T-helper 2 cell treated with Interferon-gamma antibody and Interleukin-4, amounts not matched to agents 5 μg/mL and 100 μg/mL, for 36 hours (primary cell): ENCODE data around the gene DDX20.
"Not testable (repeated sequence)": the region's sequence is repeated elsewhere in the genome, so short reads cannot be mapped to it uniquely, and the experiment has no call there.

Experiments
- DNase-seq: peaks from one replicate; pipeline ENCODE4 v3.0.0; 2021; ENCODE audit warnings: low spot score
- H3K27ac Mint-ChIP-seq: one replicate; pipeline ENCODE4 v1.8.0; 2021; ENCODE audit warnings: mild to moderate bottlenecking, mixed read lengths
- H3K27me3 Mint-ChIP-seq: one replicate; pipeline ENCODE4 v1.8.0; 2021; ENCODE audit warnings: low read depth, mixed read lengths
- H3K36me3 Mint-ChIP-seq: one replicate; pipeline ENCODE4 v1.8.0; 2021; ENCODE audit warnings: low read depth, mixed read lengths
- H3K4me1 Mint-ChIP-seq: one replicate; pipeline ENCODE4 v1.8.0; 2021; ENCODE audit warnings: low read depth, mixed read lengths
- H3K4me3 Mint-ChIP-seq: one replicate; pipeline ENCODE4 v1.8.0; 2022; ENCODE audit warnings: mild to moderate bottlenecking, moderate library complexity, mixed read lengths
- H3K9me3 Mint-ChIP-seq: one replicate; pipeline ENCODE4 v1.8.0; 2021; ENCODE audit warnings: mixed read lengths

The DDX20 gene

GRCh38 chr1:111736548-111737215 lies 19.0 kb upstream of the DDX20 start:
- H3K4me3 Mint-ChIP-seq, result no peak overlapping the region

GRCh38 chr1:111737216-111738132 lies 18.2 kb upstream of the DDX20 start:
- Mint-ChIP-seq H3K4me1 (peaks cover 21% of the 10 kb centered on the region), H3K36me3 (no peaks in the 10 kb centered on the region), H3K27ac (peak overlapping the region; percentile 45), H3K9me3 (no peaks in the 10 kb centered on the region), H3K4me3 (peak overlapping the region; percentile 72), H3K27me3 (peaks cover 34% of the 10 kb centered on the region)
- DNase-seq, result no peak

More at GRCh38 chr1:111736548-111737215, 19.0 kb upstream of the DDX20 start:
- Mint-ChIP-seq H3K27ac (no peak overlapping the region), H3K36me3 (no peaks in the 10 kb centered on the region), H3K4me1 (peaks cover 21% of the 10 kb centered on the region), H3K9me3 (no peaks in the 10 kb centered on the region), H3K27me3 (peaks cover 28% of the 10 kb centered on the region)
- DNase-seq, result no peak

DNA sequence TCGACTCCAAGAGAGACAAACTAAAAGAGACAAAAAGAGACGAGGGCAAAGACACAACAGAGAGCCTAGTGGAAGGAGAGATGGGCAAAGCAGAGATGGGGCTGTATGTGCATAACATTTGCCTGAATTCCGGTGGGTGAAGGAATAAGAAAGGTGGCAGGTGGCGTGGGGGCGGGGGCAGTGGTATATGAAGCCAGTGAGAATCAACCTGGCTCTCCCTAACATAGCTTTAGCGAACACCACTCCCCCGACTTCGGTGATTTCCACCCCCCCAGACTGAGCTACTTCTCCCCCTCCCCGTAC lies 17.6 kb upstream of the DDX20 start:
- H3K9me3 Mint-ChIP-seq, result no peaks in the 10 kb centered on the region
- peaks cover 20% of the 10 kb centered on the region for H3K4me1 Mint-ChIP-seq
- no peaks in the 10 kb centered on the region for H3K36me3 Mint-ChIP-seq
- H3K27me3 Mint-ChIP-seq, result peaks cover 40% of the 10 kb centered on the region
- peak overlapping the region; percentile 45 for H3K27ac Mint-ChIP-seq
- H3K4me3 Mint-ChIP-seq, result peak overlapping the region; percentile 72
- DNase-seq, result no peak

GRCh38 chr1:111738436-111739193 lies 17.1 kb upstream of the DDX20 start:
- Mint-ChIP-seq H3K36me3 (no peaks in the 10 kb centered on the region), H3K4me1 (peaks cover 17% of the 10 kb centered on the region), H3K27me3 (peaks cover 45% of the 10 kb centered on the region), H3K9me3 (no peaks in the 10 kb centered on the region), H3K27ac (peak overlapping the region; percentile 87), H3K4me3 (peak overlapping the region; percentile 93)
- DNase-seq, result peak; percentile 45

DNA sequence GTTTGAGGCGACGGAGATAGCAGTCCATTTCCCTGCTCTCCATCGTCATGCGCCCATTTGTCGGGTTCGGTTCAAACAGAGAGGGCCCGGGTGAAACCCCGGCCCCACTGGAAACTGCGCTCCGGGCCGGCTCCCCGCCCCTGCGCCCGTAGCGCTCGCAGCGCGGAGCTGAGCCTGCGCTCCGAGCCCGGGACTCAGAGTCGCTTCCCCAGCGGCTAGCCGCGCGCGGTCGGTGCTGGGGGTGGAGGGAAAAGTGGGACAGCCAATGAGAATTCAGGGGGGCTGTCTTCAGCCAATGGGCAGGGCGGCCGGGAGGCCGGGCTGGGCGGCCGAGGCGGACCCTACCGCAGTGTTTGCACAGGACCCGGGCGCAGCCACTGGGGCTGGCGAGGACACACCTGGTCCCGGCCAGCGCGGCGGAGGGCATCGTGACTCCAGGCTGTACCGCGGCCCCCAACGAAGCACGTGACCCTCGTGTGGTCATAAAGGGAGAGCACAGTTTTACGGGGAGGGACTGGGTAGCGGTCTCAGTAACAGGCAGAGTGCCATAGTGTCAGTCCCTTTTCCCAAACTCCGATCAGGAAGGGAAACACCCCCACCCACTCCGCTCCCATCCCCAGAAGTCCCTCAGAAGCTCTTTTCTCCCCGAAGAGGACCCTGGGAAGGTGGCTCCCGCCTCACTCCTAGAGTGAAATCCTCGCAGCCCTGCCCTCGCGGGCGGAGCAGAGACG lies 16.3 kb upstream of the DDX20 start, which contains the start of gene INKA2:
Gene INKA2, minus strand, starts transcription at position 202 of the 731 bp plus-strand sequence. Its CDS starts 153 bp downstream, at position 49.
- Mint-ChIP-seq H3K36me3 (no peaks in the 10 kb centered on the region), H3K9me3 (no peaks in the 10 kb centered on the region), H3K27ac (peak within 1 kb of the TSS; percentile 87), H3K4me1 (peaks cover 17% of the 10 kb centered on the region), H3K4me3 (peak within 1 kb of the TSS; percentile 93), H3K27me3 (peaks cover 46% of the 10 kb centered on the region)
- DNase-seq, result peak; percentile 86

DNA sequence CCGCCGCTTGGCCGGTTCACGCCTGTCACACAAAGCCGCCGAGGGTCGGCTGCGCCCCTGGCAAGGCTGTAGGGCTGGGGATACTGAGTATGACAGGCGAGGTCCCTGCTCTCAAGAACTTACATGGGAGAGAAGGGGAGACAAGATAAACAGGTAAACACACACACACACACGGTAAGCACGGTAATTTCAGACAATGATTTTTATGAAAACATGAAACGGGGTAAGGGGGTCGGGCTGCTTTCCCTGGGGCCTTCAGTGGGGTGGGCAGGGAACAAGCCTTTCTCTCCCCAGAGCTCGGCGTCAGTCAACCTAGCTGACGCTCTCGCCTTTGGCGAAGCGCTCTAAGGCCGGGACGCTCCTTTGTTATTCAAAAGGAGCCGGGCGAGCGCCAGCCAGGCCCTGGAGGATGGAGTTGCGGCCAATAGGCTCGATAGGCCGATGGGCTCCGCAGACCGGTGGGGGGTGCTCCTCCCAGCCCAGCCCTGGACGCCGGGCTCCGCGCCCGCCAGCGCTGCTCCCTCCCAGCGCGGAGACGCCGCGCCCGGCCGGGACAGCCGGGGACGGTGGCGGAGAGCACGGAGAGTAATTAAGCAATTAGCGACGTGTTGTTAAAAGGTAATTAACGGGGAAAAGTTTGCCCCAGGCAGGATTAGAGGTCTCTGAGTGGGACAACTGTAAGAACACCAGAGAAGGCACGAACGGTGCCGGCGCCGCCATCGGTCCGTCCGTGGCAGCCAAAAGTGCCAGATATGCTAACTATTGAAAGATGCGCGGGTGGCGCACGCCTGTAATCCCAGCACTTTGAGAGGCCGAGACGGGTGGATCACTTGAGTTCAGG lies 15.6 kb upstream of the DDX20 start:
- Mint-ChIP-seq H3K4me3 (peak overlapping the region; percentile 93), H3K27me3 (peaks cover 46% of the 10 kb centered on the region), H3K27ac (no peak overlapping the region), H3K4me1 (peaks cover 17% of the 10 kb centered on the region), H3K9me3 (no peaks in the 10 kb centered on the region), H3K36me3 (no peaks in the 10 kb centered on the region)
- DNase-seq, result no peak

DNA sequence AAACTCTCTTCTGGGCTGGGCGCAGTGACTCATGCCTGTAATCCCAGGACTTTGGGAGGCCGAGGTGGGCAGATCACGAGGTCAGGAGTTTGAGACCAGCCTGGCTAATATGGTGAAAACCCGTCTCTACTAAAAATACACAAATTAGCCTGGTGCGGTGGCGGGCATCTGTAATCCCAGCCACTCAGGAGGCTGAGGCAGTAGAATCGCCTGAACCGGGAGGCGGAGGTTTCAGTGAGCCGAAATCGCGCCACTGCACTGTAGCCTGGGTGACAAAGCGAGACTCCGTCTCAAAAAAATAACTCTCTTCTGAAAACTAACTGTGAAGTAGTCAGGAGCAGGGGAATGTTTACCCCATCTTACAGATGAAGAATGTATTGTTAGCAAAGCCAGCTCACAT lies 13.4 kb upstream of the DDX20 start:
- H3K36me3 Mint-ChIP-seq, H3K4me3 Mint-ChIP-seq, H3K9me3 Mint-ChIP-seq, DNase-seq, H3K27ac Mint-ChIP-seq: not testable (repeated sequence)
- Mint-ChIP-seq H3K27me3 (peaks cover 43% of the 10 kb centered on the region), H3K4me1 (peaks cover 22% of the 10 kb centered on the region)

DNA sequence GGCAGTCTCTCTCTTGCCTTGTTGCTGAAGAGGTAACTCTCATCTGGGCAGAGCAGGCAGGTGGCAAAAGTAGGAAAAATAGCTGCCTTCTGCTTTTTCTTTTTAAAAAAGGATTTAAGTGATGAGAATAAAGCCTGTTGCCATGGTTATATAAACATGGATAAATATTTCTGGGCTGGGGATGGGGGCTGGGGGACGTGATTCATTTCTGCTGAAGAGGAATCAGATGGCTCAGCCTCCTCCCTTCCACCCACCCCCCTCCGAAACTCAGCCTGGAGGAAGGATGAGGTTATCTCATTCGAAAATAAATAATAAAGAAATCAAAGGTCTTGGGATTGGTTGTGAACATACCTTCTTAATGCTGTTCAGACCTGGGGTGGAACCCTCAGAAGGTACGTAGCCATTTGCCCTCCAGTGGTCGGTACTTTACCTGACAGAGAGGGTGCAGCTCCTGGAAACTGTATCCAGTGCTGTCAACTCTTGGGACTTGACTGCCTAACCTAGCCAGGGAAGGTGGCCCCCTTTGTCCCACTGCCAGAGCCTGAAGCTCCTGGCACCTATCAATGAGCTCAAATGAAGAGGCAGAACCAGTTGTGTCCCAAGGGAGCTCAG lies 12.7 kb upstream of the DDX20 start:
- no peak overlapping the region for H3K27ac Mint-ChIP-seq
- no peak overlapping the region for H3K4me3 Mint-ChIP-seq
- H3K4me1 Mint-ChIP-seq, result peaks cover 19% of the 10 kb centered on the region
- peaks cover 36% of the 10 kb centered on the region for H3K27me3 Mint-ChIP-seq
- DNase-seq, result no peak
- H3K36me3 Mint-ChIP-seq, result no peaks in the 10 kb centered on the region
- H3K9me3 Mint-ChIP-seq, result no peaks in the 10 kb centered on the region

- Mint-ChIP-seq H3K4me3 (no peak overlapping the region), H3K4me1 (peaks cover 18% of the 10 kb centered on the region), H3K27ac (no peak overlapping the region), H3K27me3 (peaks cover 36% of the 10 kb centered on the region), H3K36me3 (no peaks in the 10 kb centered on the region), H3K9me3 (no peaks in the 10 kb centered on the region)
- no peak for DNase-seq
Observed at GRCh38 chr1:111743679-111744101, 12.0 kb upstream of the DDX20 start.

DNA sequence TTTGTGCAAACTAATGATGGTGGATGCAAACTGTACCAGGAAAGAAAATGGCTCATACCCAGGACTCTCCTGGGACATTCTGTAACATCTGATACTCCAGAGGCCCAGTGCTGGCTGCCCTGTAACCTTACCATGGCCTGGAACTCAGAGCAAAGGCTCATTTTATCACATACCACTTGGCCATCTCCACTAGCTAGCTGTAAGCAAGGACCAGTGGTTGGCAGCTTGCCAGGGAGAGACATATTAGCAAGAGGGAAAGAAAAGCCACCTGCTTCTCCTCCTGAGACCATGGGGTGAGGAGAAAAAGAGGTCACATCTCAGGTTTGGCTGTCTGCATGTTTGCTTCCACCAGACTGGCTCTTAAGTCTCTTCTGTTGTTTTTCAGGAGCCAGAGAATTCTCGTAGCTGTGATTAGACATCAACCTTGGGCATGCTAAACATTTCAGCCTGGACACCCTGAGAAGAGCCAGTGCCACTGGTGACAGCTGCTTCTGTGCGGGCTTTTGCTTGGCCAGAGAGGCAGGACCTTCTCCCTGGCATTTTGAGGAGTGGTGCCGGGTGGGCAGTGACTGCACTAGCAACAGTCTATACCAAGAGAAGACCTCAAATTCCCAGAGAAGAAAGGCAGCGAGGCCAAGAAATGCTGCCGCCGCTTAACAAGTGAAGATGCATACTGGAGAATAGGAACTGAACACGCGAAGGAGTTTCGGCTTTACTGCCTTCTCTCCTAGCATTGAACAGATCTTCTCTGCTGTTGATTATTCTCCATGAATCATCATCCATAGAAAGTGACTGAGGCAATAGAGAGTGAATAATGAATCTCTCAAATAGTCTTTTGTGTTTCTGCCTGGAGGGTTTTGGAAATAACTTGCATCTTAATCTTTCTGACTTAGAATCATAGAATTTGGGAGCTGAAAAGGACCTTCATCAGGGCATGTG lies 9.8 kb upstream of the DDX20 start:
- peaks cover 12% of the 10 kb centered on the region for H3K4me1 Mint-ChIP-seq
- DNase-seq, result no peak
- H3K4me3 Mint-ChIP-seq, result no peak overlapping the region
- H3K9me3 Mint-ChIP-seq, result no peaks in the 10 kb centered on the region
- H3K36me3 Mint-ChIP-seq, result no peaks in the 10 kb centered on the region
- H3K27ac Mint-ChIP-seq, result no peak overlapping the region
- H3K27me3 Mint-ChIP-seq, result peaks cover 26% of the 10 kb centered on the region

- no peak overlapping the region for H3K27ac Mint-ChIP-seq
- peaks cover 20% of the 10 kb centered on the region for H3K27me3 Mint-ChIP-seq
- H3K36me3 Mint-ChIP-seq, result no peaks in the 10 kb centered on the region
- DNase-seq, result no peak
- no peak overlapping the region for H3K4me3 Mint-ChIP-seq
- no peaks in the 10 kb centered on the region for H3K9me3 Mint-ChIP-seq
- peaks cover 12% of the 10 kb centered on the region for H3K4me1 Mint-ChIP-seq
Observed at GRCh38 chr1:111746614-111746999, 9.1 kb upstream of the DDX20 start.
